Esophagus muscularis mucosa (tissue), 4 donors: ENCODE measurements around the gene PLCG2. TPM values are rescaled to one million over a fixed set of nuclear protein-coding genes. Genes with fewer than 3 reads are reported as not detected.

Experiments used
- DNase-seq: peaks from one replicate; pipeline ENCODE4 v3.0.0-alpha.2; 2017; ENCODE audit errors: extremely low spot score
- H3K27ac ChIP-seq, 4 donors: fragments of 200-600 bp; sonication (generic); replicated peaks in 1 of 4; 1 replicate in 3 of 4; 2 replicates in 1 of 4; pipeline ENCODE4 v1.5.1; 2016 to 2019; ENCODE audit warnings: mild to moderate bottlenecking in 1 of 4
- H3K27me3 ChIP-seq, 4 donors: fragments of 200-600 bp; sonication (generic); one replicate each; pipeline versions ENCODE4 v1.5.1 to v1.6.0; 2016 to 2019
- H3K36me3 ChIP-seq, 4 donors: fragments of 200-600 bp; sonication (generic); one replicate each; pipeline ENCODE4 v1.5.1; 2016 to 2019
- H3K4me1 ChIP-seq, 4 donors: fragments of 200-600 bp; sonication (generic); one replicate each; pipeline ENCODE4 v1.5.1; 2016 to 2019
- H3K4me3 ChIP-seq, 4 donors: fragments of 200-600 bp; sonication (generic); 1 replicate in 2 of 4; 2 replicates in 2 of 4; pipeline ENCODE4 v1.5.1; 2016 to 2019; ENCODE audit warnings: mild to moderate bottlenecking in 4 of 4, moderate library complexity in 1 of 4
- H3K9me3 ChIP-seq, 4 donors: fragments of 200-600 bp; sonication (generic); 1 replicate in 3 of 4; 2 replicates in 1 of 4; pipeline ENCODE4 v1.5.1; 2016 to 2019
- EP300 ChIP-seq: sonication (generic); formaldehyde crosslinking; IDR thresholded peaks from one replicate; pipeline ENCODE4 v1.6.1; 2017; ENCODE audit warnings: antibody characterized with exemption
- POLR2A ChIP-seq: fragments of 450-650 bp; IDR thresholded peaks from one replicate; pipeline ENCODE4 v1.6.1; 2017; ENCODE audit warnings: antibody characterized with exemption, moderate library complexity, mild to moderate bottlenecking, low read depth
- POLR2AphosphoS5 ChIP-seq, 2 donors: sonication (generic); formaldehyde crosslinking; IDR thresholded peaks; one replicate each; pipeline ENCODE4 v1.6.1; 2017; ENCODE audit warnings: antibody characterized with exemption in 2 of 2
- WGBS: methylation state at CpG from one replicate; pipeline ENCODE4 v1.1.5; 2018; 5-methylcytosine and 5-hydroxymethylcytosine counted together
- intact Hi-C: fragments of 100-400 bp; cut with DNase I; formaldehyde crosslinking; loops from one replicate; pipeline ENCODE4 v1.15.1; 2023
- total RNA-seq, 4 donors: library from RNA; depleted of rRNA; stranded (reverse); fragments of >200 nt; gene quantifications; one replicate each; pipeline versions ENCODE4 v1.1.0 to v1.2.1, GENCODE V29; 2016
- TF ChIP-seq, protein P1 (sequence below), 3 experiments: fragments of 200-600 bp in 2 of 3; fragments of 450-650 bp in 1 of 3; sonication (generic) in 2 of 3; IDR thresholded peaks; one replicate each; pipeline ENCODE4 v1.5.1; 2017 to 2019; ENCODE audit warnings: antibody characterized with exemption in 3 of 3, mild to moderate bottlenecking in 2 of 3, moderate library complexity in 1 of 3

The PLCG2 gene
- total RNA-seq, 4 donors from 2014 or later = 7.1 to 11.3 (median 9.9) TPM

- TF ChIP-seq EP300 = no peak
- TF ChIP-seq, protein P1, sequence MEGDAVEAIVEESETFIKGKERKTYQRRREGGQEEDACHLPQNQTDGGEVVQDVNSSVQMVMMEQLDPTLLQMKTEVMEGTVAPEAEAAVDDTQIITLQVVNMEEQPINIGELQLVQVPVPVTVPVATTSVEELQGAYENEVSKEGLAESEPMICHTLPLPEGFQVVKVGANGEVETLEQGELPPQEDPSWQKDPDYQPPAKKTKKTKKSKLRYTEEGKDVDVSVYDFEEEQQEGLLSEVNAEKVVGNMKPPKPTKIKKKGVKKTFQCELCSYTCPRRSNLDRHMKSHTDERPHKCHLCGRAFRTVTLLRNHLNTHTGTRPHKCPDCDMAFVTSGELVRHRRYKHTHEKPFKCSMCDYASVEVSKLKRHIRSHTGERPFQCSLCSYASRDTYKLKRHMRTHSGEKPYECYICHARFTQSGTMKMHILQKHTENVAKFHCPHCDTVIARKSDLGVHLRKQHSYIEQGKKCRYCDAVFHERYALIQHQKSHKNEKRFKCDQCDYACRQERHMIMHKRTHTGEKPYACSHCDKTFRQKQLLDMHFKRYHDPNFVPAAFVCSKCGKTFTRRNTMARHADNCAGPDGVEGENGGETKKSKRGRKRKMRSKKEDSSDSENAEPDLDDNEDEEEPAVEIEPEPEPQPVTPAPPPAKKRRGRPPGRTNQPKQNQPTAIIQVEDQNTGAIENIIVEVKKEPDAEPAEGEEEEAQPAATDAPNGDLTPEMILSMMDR (IDR thresholded peaks at IDR 0.05) = no peak
- TF ChIP-seq POLR2A = no peak
- no peak for TF ChIP-seq POLR2AphosphoS5 (IDR thresholded peaks at IDR 0.05)
- intact Hi-C loops = no loop called here
- WGBS = 5% methylated on average over 30 of the region's 58 CpGs
- H3K4me1 ChIP-seq = peaks cover 5 to 26% (median 13%) of the 10 kb centered on the region in 4 donors
- peak overlapping the region; percentile 58 to 68 (median 62) for H3K4me3 ChIP-seq
- H3K27ac ChIP-seq = peak overlapping the region; percentile 43 to 76 (median 56)
- peaks cover 0 to 31% (median 6%) of the 10 kb centered on the region in 4 donors for H3K27me3 ChIP-seq
- peaks cover 0 to 5% (median 0%) of the 10 kb centered on the region in 4 donors for H3K9me3 ChIP-seq
- DNase-seq = no peak
- H3K36me3 ChIP-seq = no peaks in the 10 kb centered on the region
These were observed 637 bp downstream of the PLCG2 start for GRCh38 chr16:81779536-81780320.

DNA sequence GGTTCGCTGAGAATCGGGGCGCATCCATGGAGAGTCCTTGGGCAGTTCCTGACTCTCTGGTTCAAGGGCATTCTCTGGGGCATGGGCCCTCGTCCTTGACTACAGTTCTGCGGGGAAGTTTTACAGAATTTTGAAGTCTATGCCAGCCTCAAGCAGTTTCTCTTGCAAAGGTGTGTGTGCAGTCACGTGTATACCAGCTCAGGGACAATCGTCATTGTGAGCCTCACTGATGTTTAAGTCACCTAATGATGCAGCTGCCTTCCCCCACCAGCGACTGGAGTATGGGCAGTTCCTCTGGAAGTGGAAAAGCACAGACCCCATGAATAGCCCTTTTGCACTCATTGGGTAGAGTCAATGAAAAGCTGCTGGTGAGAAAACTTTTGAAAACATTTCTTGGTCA lies 1.3 kb downstream of the PLCG2 start:
- intact Hi-C loops = no loop called here
- H3K4me1 ChIP-seq = peaks cover 0 to 26% (median 13%) of the 10 kb centered on the region in 4 donors
- peak overlapping the region; percentile 58 to 68 (median 62) for H3K4me3 ChIP-seq
- H3K36me3 ChIP-seq = no peaks in the 10 kb centered on the region
- no peak for TF ChIP-seq POLR2A
- TF ChIP-seq POLR2AphosphoS5 (IDR thresholded peaks at IDR 0.05) = no peak
- TF ChIP-seq, protein P1 (IDR thresholded peaks at IDR 0.05) = no peak
- TF ChIP-seq EP300 = no peak
- DNase-seq = no peak
- WGBS = 73% methylated on average over 5 of the region's 8 CpGs
- peaks cover 0 to 31% (median 6%) of the 10 kb centered on the region in 4 donors for H3K27me3 ChIP-seq
- peaks cover 0 to 5% (median 0%) of the 10 kb centered on the region in 4 donors for H3K9me3 ChIP-seq
- H3K27ac ChIP-seq = no peak overlapping the region

GRCh38 chr16:81782236-81782635 lies 3.1 kb downstream of the PLCG2 start:
- H3K4me3 ChIP-seq = no peak overlapping the region
- H3K27ac ChIP-seq = no peak overlapping the region
- H3K27me3 ChIP-seq = peaks cover 0 to 31% (median 6%) of the 10 kb centered on the region in 4 donors
- intact Hi-C loops = no loop called here
- no peak for TF ChIP-seq POLR2AphosphoS5 (IDR thresholded peaks at IDR 0.05)
- DNase-seq = no peak
- WGBS = 96% methylated on average over 3 of the region's 3 CpGs
- H3K36me3 ChIP-seq = no peaks in the 10 kb centered on the region
- peaks cover 0 to 26% (median 13%) of the 10 kb centered on the region in 4 donors for H3K4me1 ChIP-seq
- H3K9me3 ChIP-seq = peaks cover 0 to 5% (median 0%) of the 10 kb centered on the region in 4 donors

DNA sequence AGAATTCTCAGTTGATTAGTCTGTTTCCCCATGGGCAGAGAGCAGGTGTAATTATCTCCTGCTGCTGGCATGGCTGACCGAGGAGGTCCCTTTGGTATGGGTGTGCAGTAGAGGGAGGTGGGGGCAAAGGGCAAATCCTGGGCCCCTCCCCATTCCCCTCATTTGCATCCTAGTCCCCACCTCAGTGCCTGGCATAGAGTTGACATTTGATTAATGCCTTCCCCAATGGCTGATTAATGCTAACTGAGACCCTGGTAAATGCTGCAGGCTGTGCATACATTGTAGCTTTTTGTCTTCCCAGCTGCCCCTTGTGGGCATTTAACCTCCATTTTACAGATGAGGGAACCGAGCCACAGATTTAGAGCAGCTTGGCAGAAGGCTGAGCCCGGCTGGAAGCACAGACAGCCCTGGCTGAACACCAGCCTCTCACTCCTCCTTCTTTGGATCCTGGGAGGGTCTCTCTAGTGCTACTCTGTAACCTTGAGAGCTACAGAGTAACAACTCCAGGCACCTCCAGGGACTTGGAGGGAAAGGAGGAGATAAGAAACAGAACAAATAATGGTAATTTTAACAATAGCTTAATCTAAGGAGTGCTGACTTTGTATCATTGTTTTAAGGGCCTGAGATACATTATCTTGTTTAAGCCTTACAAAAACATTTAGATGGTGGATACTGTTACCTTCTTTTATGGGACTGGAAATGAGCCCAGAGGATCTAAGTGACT lies 5.1 kb downstream of the PLCG2 start:
- DNase-seq = no peak
- intact Hi-C loops = no loop called here
- Histone ChIP-seq H3K4me1 (peaks cover 0 to 22% (median 8%) of the 10 kb centered on the region in 4 donors), H3K27ac (no peak overlapping the region), H3K27me3 (peaks cover 0 to 23% (median 6%) of the 10 kb centered on the region in 4 donors), H3K36me3 (no peaks in the 10 kb centered on the region), H3K4me3 (no peak overlapping the region), H3K9me3 (no peaks in the 10 kb centered on the region)
- TF ChIP-seq POLR2A = no peak
- TF ChIP-seq, protein P1 (IDR thresholded peaks at IDR 0.05) = no peak
- no peak for TF ChIP-seq POLR2AphosphoS5 (IDR thresholded peaks at IDR 0.05)
- no peak for TF ChIP-seq EP300
- 43% methylated on average over 2 of the region's 3 CpGs for WGBS
